ENCODE measurements around the gene PLD2. TPM values are rescaled to one million over a fixed set of nuclear protein-coding genes. Genes with fewer than 3 reads are reported as not detected.

Gene PLD2
- total and polyA plus RNA-seq, 9 of the 15 experiments (the other 6 are each of a cell fraction or from before 2014, with no cell fraction given): 0.20 to 7.5 (median 3.3) TPM

- no peak for TF ChIP-seq STAT6 (CRISPR knock-in tag; IDR thresholded peaks at IDR 0.05)
- no peak for TF ChIP-seq ZNF134 (CRISPR knock-in tag; conservative IDR thresholded peaks at IDR 0.05)
- TF ChIP-seq NBN (IDR thresholded peaks at IDR 0.05; ENCODE audit: low read depth): no peak
- no peak; the same call in 1 of the 2 replicates for TF ChIP-seq GATAD2A (IDR thresholded peaks at IDR 0.05)
- 0 out of 2 replicates have a peak, but pooled peaks have one; percentile 31 for TF ChIP-seq SIN3B (IDR thresholded peaks at IDR 0.05; ENCODE audit: low read depth)
- no peak for TF ChIP-seq HDAC2 (IDR thresholded peaks at IDR 0.05)
- TF ChIP-seq CREM (IDR thresholded peaks at IDR 0.05; ENCODE audit: low read depth): peak; percentile 78
- TF ChIP-seq TCF7L2 (IDR thresholded peaks at IDR 0.05; ENCODE audit: low read depth, low read length): no peak
- no peak for TF ChIP-seq SREBF2 (CRISPR knock-in tag; IDR thresholded peaks at IDR 0.05)
- TF ChIP-seq KAT8 (IDR thresholded peaks at IDR 0.05; ENCODE audit: low read depth): no peak
- TF ChIP-seq KDM4B (IDR thresholded peaks at IDR 0.05; ENCODE audit: borderline replicate concordance in 2 of 2, low read depth in 1 of 2): no peak
- no peak for TF ChIP-seq ZNF507 (tag; conservative IDR thresholded peaks at IDR 0.05)
- TF ChIP-seq, protein P1, sequence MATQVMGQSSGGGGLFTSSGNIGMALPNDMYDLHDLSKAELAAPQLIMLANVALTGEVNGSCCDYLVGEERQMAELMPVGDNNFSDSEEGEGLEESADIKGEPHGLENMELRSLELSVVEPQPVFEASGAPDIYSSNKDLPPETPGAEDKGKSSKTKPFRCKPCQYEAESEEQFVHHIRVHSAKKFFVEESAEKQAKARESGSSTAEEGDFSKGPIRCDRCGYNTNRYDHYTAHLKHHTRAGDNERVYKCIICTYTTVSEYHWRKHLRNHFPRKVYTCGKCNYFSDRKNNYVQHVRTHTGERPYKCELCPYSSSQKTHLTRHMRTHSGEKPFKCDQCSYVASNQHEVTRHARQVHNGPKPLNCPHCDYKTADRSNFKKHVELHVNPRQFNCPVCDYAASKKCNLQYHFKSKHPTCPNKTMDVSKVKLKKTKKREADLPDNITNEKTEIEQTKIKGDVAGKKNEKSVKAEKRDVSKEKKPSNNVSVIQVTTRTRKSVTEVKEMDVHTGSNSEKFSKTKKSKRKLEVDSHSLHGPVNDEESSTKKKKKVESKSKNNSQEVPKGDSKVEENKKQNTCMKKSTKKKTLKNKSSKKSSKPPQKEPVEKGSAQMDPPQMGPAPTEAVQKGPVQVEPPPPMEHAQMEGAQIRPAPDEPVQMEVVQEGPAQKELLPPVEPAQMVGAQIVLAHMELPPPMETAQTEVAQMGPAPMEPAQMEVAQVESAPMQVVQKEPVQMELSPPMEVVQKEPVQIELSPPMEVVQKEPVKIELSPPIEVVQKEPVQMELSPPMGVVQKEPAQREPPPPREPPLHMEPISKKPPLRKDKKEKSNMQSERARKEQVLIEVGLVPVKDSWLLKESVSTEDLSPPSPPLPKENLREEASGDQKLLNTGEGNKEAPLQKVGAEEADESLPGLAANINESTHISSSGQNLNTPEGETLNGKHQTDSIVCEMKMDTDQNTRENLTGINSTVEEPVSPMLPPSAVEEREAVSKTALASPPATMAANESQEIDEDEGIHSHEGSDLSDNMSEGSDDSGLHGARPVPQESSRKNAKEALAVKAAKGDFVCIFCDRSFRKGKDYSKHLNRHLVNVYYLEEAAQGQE (IDR thresholded peaks at IDR 0.05; ENCODE audit: borderline replicate concordance): no peak
- TF ChIP-seq, protein P1 (CRISPR knock-in tag; IDR thresholded peaks at IDR 0.05; ENCODE audit: low read depth): no peak
- no peak for TF ChIP-seq LEF1 (IDR thresholded peaks at IDR 0.05)
- no peak for TF ChIP-seq ARNT (IDR thresholded peaks at IDR 0.05)
- no peak for TF ChIP-seq ZNF444 (CRISPR knock-in tag; IDR thresholded peaks at IDR 0.05)
- peak; percentile 64 for TF ChIP-seq CREB1 (IDR thresholded peaks at IDR 0.05)
- TF ChIP-seq CREB1 (CRISPR knock-in tag; IDR thresholded peaks at IDR 0.05): peak; percentile 56; the same call in 1 of the 2 replicates
- no peak for TF ChIP-seq JUNB (CRISPR knock-in tag; conservative IDR thresholded peaks at IDR 0.05)
- no peak for TF ChIP-seq GATA2 (CRISPR knock-in tag; IDR thresholded peaks at IDR 0.05)
These were observed 26.4 kb downstream of the PLD2 start, which contains the start of gene MINK1 (continued) for GRCh38 chr17:4833178-4833940.
